Stimulated activated CD8-positive, alpha-beta memory T cell treated with anti-CD3 and anti-CD28 coated beads, Interleukin-4, amount 100 ng/mL, for 1 hour (primary cell): Measurements from ENCODE around the gene UNC13B.
"Not testable (repeated sequence)": the region's sequence is repeated elsewhere in the genome, so short reads cannot be mapped to it uniquely, and the experiment has no call there.

ENCODE experiments used
- DNase-seq, 2 donors: peaks; one replicate each; pipeline ENCODE4 v3.0.0-alpha.2; 2020; ENCODE audit warnings: low read depth in 2 of 2, low spot score in 1 of 2

Gene UNC13B

DNA sequence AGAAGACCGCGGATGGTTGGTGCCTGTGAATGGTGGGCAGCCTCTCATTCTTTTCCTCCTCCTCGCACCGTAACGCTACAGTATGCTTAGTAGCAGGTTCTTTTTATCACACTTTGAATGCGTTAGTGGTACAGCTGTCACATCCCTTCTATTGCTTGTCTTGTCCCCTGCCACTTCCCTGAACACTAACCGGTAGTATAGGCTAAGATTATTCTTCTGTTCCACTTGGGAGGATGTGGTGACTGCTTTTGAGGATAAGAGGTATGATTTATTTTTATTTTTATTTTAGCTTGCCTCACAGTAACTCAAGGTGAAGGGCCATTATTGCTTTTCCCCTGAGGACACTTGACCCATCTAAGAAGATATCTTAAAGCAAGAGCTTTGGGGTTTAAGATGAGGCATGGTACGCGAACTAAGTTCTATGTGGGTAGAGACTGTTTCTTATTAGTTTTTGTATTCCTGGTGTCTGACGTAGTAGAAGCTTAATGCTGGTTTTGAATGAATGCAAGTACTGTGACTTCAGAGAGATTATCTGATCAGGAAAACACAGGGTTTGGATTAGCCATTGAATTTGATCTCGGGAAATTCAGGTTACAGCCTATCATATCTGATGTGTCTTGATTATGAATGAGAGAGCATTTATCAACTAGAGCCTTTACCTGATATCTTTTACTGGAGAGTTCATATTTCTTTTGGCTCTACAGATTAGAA lies 951 bp downstream of the UNC13B start:
- DNase-seq: no peak

- DNase-seq: no peak
Observed at GRCh38 chr9:35163413-35163812, 1.6 kb downstream of the UNC13B start.

DNA sequence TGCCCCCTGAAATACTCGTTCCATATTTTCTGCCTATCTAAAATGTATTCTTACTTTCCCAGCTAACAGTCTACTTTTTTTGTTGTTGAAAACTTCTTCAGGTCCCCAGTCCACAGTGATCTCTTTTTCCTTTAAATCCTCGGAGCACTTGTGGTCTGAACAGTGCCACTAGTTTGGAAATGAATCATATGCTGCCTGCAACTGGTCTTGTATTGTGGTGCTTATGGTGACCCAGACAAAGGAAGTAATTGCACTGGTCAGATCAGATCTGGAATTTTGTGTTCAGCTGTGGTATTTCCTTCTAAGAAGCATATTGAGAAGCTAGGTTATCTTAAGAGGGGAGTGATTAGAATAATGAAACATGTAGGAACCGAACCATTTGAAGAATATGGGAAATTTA lies 2.9 kb downstream of the UNC13B start:
- DNase-seq: no peak

DNA sequence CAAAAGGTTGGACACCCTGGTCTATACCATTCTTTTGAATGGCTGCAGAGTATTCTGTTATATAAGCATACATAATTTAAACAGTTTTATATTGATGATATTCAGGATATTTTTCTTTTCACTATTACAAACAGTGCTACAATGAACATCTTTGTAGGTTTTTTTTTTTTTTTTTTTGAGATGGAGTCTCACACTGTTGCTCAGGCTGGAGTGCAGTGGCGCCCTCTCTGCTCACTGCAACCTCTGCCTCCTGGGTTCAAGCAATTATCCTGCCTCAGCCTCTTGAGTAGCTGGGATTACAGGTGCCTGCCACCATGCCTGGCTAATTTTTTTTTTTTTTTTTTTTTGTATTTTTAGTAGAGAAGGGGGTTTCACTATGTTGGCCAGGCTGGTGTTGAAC lies 5.6 kb downstream of the UNC13B start:
- not testable (repeated sequence) for DNase-seq

DNA sequence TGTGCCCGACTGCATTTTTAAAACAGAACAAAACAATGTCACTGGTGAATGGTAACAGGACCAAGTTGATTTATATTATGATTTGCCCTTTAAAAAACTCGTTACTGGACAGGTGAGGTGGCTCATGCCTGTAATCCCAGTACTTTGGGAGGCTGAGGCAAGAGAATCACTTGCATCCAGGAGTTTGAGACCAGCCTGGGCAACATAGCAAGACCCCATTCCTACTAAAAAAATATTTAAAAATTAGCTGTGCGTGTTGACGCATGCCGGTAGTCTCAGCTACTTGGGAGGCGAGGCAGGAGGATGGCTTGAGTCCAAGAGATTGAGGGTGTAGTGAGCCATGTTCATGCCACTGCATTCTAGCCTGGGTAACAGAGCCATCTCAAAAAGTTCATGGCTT lies 7.2 kb downstream of the UNC13B start:
- DNase-seq: no peak

GRCh38 chr9:35172878-35173277 lies 11.1 kb downstream of the UNC13B start:
- DNase-seq: no peak

DNA sequence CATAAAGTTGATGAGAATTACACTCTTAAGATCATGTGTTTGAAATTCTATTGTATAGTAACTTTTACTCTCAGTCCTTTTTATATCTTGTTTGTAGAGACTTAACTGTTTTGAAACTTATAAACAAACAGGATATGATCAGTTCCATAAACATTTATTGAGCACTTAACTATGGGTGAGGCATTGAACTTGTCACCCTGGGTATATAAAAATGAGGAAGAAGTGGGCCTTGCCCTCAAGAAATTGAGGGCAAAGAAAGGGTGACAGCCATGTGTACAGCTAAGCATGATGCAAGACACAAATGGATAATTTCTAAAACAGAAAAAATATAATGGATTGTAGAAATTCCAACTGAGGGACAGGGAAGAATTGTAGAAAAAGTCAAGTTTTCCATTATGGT lies 15.7 kb downstream of the UNC13B start:
- no peak for DNase-seq

DNA sequence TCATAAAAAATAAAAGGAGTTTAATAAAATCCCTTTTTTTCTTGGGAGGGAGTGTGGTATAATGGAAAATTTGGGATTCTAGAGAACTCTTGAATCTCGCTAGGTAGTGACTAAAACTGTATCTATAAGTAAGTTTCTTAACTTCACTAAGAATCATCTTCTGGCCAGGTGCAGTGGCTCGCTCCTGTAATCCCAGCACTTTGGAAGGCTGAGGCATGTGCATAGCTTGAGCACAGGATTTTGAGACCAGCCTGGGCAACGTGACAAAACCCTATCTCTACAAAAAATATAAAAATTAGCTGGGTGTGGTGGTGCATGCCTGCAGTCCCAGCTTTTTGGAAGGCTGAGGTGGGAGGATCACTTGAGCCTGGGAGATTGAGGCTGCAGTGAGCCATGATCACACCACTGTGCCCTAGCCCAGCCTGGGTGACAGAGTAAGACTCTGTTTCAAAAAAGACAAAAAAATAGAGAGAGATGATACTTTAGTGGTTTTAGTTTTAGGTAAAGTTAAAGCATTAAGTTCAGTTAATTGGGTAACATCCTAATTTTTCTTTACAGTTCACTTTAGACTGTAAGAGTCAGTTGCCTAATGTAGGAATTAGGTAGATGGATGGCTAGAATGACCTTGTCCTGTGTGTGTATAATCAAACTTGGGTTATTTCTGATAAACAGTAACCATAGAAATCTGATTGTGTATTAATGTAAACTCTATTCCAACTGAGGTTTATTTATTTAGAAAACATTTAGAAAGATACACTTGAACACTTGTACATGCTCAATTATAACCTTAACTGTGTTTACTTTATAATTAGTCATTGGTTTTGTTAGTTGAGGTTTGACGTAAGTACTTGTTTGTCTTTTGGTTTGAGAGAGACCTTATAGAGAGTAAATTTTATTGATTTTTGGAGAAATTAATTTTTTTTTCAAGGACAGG lies 17.8 kb downstream of the UNC13B start:
- DNase-seq: no peak

- DNase-seq: no peak
Observed at GRCh38 chr9:35180801-35181200, 19.0 kb downstream of the UNC13B start.

DNA sequence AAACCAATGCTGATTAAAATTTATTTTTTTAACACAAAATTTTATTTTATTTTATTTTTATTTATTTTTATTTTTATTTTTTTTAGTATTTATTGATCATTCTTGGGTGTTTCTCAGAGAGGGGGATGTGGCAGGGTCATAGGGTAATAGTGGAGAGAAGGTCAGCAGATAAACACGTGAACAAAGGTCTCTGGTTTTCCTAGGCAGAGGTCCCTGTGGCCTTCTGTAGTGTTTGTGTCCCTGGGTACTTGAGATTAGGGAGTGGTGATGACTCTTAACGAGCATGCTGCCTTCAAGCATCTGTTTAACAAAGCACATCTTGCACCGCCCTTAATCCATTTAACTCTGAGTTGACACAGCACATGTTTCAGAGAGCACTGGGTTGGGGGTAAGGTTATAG lies 20.6 kb downstream of the UNC13B start:
- not testable (repeated sequence) for DNase-seq

- not testable (repeated sequence) for DNase-seq
Observed at GRCh38 chr9:35182996-35183754, 21.4 kb downstream of the UNC13B start.

DNA sequence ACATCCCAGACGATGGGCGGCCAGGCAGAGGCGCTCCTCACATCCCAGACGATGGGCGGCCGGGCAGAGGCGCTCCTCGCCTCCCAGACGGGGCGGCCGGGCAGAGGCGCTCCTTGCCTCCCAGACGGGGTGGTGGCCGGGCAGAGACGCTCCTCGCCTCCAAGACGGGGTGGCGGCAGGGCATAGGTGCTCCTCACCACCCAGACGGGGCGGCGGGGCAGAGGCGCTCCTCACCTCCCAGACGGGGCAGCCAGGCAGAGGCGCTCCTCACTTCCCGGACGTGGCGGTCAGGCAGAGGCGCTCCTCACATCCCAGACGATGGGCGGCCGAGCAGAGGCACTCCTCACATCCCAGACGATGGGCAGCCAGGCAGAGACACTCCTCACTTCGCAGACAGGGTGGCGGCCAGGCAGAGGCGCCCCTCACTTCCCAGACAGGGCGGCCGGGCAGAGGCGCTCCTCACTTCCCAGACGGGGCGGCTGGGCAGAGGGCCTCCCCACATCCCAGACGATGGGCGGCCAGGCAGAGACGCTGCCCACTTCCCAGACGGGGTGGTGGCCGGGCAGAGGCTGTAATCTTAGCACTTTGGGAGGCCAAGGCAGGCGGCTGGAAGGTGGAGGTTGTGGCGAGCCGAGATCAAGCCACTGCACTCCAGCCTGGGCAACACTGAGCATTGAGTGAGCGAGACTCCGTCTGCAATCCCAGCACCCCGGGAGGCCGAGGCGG lies 22.1 kb downstream of the UNC13B start:
- DNase-seq: not testable (repeated sequence)

- no peak for DNase-seq
Observed at GRCh38 chr9:35186524-35186923, 24.7 kb downstream of the UNC13B start.

DNA sequence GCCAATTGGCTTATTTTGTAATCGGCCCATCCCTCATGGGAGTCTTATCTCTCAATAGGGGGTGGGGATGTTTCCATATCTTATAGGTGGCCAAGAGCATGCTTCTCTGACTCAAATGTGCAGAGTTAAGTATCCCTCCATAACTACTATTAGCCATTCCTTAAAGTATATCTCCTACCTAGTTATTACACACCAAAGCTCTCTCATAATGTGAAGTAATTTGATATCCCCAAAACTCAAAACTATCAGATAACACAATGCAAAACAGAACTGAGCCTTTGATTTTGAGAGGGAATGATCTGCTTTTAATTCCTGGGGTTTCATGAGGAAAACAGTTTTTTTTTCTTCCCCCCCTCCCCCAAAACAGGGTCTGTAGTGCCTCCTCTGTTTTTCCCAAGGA lies 28.4 kb downstream of the UNC13B start:
- no peak for DNase-seq

DNA sequence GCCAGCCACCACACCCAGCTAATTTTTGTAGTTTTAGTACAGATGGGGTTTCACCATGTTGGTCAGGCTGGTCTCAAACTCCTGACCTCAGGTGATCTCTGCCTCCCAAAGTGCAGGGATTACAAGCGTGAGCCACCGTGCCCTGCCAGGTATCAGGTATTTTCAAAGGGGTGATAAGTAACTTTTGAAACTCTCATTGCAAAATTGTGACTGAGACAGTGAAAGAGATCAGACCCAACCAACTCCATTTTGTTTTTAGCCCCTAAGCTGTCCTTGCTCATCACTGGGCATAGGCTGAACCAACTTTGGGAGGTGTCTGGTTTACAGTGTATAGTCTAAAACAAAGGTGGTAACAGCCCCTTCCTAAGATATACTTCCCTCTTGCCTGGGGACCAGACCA lies 29.3 kb downstream of the UNC13B start:
- DNase-seq: no peak

DNA sequence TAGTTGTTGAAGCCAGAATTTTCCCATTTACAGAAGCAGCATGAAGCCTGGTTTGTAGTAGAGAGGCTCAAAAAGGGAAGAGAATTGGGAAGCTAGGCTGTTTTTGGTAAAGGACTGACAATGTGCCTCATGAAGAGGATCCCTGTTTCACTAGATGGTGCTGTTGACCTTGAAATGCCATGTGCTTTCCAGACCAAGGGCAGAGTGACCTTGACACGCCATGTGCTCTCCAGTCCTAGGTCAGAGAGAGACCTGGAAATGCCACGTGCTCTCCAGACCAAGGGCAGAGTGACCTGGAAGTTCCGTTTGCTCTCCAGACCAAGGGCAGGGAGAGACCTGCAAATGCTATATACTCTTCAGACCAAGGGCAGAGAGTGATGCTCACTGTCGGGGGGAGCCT lies 32.0 kb downstream of the UNC13B start:
- no peak for DNase-seq

- no peak for DNase-seq
Observed at GRCh38 chr9:35195683-35196082, 33.9 kb downstream of the UNC13B start.

GRCh38 chr9:35198191-35198590 lies 36.4 kb downstream of the UNC13B start:
- DNase-seq: no peak

GRCh38 chr9:35203528-35203927 lies 41.7 kb downstream of the UNC13B start:
- DNase-seq: no peak

DNA sequence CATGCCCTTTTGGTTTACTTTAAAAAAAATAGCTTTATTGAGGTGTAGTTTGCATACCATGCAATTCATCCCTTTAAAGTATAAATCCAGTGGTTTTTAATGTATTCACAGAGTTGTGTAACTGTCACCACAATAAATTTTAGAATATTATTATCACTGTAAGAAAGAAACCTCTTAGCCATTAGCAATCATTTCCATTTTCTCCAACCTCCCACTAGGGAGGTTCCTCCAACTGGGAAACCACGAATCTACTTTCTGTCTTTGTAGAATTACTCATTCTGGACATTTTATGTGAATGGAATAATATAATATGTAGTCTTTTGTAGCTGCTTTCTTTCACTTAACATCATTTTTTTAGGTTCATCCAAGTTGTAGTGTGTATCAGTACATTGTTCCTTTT lies 43.5 kb downstream of the UNC13B start:
- DNase-seq: no peak

DNA sequence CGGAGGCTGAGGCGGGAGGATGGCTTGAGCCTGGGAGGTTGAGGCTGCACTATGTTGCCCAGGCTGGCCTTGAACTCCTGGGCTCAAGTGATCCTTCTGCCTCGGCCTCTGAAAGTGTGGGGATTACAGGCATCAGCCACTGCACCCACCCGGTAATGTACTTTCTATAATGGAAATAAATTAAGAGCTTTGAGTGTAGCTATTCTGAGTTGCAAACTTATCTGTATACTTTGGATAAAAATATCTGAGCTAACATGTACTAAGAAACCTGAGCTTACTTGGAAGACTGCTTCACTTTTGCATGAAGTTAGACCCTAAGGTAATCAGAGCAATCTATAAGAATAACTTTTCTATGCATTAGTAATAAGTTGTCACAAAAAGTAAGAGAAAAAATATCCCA lies 50.0 kb downstream of the UNC13B start:
- DNase-seq: no peak
